GM21381 (cell line): ENCODE data around the gene TACC2.
"Not testable (repeated sequence)": the region's sequence is repeated elsewhere in the genome, so short reads cannot be mapped to it uniquely, and the experiment has no call there.

ENCODE experiments used
- ATAC-seq: cut with Tn5 transposase; IDR thresholded peaks from one replicate; pipeline ENCODE4 v1.9.1; 2021; ENCODE audit warnings: mild to moderate bottlenecking, moderate library complexity; ENCODE audit not compliant: unreplicated experiment

The TACC2 gene

DNA sequence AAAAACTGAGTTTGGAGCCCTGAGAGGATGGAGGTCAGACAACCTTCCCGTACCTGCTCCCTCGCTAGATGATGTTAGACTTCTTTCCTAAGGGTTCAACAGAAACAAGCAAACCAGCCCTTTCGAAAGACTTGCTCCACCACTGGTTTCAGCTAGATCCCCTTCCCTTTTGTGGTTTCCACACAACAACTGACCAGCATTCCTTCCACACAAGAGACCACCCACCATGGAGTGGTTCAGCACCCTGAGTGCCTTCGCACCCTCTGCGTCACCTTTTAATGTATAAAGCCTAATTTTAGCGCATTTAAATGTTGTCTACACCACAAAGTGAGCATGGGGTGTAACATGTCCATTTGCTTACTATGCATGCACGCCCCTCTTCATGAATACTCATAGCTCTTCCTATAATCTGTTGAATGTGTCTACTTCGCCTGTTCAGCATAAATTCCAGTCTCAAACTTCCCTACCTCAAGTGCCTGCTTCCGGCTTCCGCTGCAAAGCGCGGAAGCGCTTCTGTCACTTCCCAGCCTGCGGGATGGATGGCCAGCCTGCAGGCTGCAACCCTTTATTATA is 69.0 kb downstream of the TACC2 start:
- ATAC-seq = no peak

DNA sequence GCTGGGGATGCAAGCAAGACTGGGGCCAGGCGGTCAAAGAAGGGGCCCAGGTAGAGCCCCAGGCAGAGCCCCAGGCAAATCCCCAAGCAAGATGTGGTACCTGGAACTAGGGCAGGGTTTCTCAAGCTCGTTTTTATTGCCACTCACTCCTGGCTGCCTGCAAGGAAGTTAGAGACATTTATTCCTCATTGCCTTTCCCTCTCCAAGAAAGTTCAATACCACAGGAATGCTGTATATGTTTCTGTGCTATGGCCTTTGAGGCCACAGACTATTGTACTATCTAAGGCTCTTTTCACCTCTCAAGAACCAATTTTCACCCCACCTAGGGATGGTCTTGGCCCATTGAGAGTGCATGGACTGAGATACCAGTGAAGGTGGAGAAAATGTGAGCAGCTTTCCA is 71.3 kb downstream of the TACC2 start:
- no peak for ATAC-seq

DNA sequence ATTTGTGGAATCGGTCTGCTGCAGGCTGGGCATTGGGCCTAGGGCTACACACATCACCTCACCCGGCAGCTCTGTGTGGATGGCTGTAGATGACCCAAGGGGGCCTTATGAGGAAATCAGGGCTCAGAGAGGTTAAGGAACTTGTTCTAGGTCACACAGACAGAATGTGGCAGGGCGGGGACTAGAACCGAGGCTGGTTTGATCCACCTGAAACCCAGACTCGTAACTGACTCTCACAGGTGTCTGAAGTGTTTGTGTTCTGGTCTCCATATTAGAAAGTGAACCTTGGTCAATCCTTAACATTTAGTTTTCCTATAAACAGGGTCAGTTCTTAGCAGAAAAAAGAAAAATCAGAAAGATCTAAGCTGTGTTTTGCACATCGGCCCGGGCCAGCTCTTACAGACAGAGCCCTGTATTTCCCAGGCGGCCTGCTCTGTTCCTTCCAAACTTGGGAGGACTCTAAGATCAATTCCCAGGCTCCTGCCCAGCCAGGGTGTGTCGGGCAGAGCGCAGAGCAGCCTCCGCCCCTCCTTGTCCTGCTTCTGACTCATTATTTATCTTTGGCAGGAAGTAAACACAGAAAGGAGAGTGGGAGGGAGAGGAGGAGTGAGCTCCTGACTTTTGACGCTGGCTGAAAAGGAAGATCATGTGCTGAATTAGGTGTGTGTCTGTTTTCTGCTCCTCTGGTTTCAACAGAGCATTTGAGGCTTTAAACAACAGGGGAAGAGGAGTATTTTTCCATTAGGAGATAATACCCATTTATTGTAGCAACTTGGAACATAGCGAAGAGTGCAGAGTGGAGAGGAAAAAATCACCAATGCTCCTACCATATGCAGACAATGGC is 74.1 kb downstream of the TACC2 start:
- no peak for ATAC-seq

DNA sequence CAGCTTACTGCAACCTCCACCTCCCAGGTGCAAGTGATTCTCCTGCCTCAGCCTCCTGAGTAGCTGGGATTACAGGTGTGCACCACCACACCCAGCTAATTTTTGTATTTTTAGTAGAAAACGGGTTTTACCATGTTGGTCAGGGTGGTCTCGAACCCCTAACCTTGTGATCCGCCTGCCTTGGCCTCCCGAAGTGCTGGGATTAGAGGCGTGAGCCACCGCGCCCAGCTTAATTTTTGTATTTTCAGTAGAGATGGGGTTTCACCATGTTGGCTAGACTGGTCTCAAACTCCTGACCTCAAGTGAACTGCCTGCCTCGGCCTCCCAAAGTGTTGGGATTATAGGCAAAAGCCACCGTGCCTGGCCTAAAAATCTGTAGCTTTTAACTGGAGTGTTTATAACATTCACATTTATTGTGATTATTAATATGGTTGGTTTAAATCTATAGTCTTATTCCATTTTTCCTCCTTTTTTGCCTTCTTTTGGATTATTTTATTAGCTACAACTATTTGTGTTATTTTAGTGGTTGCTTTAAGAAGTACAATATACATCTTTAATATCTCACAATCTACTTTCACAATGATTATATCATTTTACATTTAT is 77.5 kb downstream of the TACC2 start:
- not testable (repeated sequence) for ATAC-seq

DNA sequence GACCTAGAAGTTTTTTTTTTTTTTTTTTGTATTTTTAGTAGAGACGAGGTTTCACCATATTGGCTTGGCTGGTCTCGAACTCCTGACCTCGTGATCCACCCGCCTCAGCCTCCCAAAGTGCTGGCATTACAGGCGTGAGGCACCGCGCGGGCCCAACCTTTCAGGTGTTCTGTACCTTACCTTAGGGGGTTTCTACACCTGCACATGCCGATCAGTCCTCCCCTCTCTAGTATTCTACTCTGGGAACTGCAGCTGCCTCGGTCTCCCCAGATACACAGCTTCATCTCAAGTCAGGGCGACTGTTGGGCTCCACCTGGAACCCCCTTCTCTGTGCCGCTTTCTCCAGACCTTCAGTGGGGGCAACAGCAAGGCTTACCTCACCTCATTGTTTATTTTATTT is 79.9 kb downstream of the TACC2 start:
- no peak for ATAC-seq

DNA sequence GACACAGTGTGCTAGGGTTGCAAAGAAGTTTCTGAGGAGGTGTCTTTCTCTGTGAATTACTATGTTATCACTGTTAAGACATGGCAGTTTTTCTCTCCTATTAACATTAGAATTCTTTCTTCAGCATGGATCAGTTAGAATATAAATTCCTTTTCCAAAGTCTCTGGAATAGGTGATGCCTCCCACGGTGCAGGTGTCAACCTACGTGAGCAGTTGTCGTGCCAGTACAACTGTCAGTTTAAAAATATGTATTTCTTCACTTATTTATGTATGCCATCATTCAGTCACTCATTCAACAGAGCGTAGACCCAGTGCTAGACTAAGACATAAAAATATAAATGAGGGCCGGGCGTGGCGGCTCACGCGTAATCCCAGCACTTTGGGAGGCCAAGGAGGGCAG is 83.5 kb downstream of the TACC2 start:
- ATAC-seq = no peak

DNA sequence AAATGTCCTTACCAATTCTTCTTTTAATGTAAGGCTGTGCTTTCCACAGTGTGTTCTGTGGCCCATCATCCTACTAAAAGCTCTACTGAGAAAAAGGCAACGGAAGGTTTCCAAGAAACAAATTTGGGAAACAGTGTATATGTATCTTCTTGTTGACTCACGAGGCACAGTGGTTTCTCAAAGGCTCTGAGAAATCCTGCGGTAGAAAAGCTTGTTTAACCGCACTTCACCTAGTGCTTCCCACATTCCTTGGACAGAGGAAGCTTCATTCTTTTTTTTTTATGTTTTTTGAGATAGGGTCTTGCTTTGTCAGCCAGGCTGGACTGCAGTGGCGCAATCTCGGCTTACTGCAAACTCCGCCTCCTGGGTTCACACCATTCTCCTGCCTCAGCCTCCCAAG is 84.5 kb downstream of the TACC2 start:
- no peak for ATAC-seq

DNA sequence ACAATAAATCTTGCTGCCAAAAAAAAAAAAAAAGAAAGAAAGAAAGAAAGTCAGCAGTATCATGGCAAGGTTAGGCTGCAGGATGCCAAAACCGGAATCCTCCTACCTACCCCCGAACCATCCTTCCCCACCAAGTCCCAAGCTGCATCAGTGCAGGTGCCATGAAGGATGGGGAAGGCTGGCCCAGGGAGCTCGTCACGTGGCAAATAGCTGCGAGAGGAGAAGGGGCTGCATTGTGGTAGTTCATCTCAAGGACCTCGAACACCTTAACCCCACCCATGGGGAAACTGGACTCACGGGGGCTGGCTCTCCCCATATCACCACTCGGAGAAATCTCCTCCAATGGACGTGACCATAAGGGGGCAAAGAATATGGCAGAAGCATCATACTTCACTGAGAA is 86.2 kb downstream of the TACC2 start:
- no peak for ATAC-seq

DNA sequence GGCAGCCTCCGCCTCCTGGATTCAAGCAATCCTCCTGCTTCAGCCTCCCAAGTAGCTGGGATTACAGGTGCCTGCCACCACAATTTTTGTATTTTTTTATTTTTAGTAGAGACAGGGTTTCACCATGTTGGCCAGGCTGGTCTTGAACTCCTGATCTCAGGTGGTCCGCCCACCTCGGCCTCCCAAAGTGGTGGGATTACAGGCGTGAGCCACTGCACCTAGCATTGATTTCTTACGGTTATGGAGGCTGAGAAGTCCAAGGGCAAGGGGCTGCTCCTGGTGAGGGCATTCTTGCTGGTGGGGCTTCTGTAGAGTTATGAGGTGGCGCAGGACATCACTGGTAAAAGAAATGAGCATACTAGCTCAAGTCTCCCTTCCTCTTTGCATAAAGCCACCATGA is 86.9 kb downstream of the TACC2 start:
- ATAC-seq = not testable (repeated sequence)

DNA sequence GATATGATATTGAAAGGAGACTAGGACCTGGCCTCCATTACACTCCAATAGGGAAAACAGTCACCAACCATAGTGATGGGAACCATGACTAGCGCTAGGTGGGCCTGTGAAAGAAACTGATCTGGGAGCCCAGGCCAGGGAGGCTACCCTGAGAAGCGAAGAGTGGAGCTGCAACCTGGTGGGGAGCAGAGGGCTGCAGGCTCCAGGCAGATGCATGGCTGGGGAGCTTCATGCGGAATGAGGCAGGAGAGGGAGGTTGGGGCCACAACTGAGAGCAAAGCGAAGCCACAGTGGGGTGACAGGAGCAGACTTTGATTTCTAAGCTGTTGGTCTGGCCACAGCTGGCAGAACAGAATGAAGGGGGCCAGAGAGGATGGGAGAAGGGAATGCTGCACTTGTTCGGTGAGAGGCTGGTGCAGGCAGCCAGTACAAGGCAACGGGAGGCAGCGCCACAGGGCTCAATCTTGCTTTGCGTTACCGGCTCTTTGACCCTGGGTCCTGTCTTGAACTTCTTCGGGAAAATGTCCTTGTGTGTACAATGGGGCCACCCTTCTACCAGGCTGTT is 88.4 kb downstream of the TACC2 start:
- ATAC-seq = no peak

DNA sequence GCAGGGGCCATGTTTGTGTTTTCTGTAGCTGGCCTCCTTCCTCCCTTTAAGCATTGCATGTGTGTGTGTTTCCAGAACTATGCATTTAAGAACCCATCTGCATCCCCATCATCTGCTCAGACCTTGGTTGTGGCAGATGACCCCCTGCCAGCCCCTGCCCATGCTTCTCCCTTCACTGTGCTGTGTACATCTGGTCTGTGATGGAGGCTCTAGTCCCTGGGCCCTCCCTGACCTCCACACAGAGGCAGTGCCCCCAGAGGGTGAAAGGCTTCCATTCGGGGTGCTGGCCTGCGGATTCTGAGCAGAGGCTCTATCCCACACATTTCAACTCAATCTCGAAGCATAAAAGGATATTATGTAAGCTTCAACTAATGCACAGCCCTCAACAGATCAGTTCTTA is 89.4 kb downstream of the TACC2 start:
- no peak for ATAC-seq

DNA sequence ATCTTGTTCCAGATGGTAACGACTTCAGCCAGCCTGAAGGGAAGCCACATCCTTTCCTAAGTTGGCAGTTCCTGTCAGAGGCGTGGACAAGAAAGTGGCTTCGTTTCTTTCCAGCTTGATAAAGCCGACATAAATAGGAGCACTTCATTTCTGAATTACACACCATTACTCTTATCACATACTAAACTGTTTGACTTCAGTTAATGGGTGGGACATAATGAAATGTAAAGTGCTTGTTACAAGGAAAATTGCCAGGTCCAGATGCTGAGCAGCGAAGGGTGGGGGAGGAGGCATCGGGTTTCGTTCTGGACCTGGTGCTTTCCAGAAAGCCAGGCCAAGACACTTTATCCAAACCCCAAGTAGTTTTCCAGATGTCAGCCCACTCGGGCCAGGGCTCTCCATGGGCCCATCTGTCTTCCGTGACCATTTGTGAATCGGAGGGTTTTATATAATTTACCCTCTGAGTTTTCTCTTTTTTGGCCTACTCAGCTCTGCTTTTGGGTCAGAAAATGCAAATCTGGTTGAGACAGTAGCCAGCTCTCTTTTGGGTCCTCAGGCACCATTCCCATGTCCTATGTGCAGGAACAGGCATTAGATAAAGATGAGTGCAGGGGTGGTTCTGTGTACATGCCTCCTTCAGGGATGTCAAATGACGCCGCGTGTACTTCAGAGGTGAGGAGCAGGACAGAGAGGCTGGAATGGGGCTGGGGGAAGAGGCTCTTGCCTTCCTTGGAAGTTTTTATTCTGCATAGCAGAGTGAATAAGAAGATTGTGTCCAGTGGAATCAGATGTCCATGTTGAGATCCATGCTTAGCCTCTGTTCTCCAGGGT is 90.2 kb downstream of the TACC2 start:
- ATAC-seq = no peak

DNA sequence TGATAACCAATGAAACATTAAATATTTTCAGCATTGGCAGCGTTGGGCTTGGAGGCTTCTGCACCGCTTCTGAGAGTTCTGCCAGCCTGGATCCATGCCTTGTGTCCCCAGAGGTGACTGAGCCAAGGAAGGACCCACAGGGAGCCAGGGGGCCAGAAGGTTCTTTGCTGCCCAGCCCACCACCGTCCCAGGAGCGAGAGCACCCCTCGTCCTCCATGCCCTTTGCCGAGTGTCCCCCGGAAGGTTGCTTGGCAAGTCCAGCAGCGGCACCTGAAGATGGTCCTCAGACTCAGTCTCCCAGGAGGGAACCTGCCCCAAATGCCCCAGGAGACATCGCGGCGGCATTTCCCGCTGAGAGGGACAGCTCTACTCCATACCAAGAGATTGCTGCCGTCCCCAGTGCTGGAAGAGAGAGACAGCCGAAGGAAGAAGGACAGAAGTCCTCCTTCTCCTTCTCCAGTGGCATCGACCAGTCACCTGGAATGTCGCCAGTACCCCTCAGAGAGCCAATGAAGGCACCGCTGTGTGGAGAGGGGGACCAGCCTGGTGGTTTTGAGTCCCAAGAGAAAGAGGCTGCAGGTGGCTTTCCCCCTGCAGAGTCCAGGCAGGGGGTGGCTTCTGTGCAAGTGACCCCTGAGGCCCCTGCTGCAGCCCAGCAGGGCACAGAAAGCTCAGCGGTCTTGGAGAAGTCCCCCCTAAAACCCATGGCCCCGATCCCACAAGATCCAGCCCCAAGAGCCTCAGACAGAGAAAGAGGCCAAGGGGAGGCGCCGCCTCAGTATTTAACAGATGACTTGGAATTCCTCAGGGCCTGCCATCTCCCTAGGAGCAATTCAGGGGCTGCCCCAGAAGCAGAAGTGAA is 93.9 kb downstream of the TACC2 start:
- ATAC-seq = no peak

DNA sequence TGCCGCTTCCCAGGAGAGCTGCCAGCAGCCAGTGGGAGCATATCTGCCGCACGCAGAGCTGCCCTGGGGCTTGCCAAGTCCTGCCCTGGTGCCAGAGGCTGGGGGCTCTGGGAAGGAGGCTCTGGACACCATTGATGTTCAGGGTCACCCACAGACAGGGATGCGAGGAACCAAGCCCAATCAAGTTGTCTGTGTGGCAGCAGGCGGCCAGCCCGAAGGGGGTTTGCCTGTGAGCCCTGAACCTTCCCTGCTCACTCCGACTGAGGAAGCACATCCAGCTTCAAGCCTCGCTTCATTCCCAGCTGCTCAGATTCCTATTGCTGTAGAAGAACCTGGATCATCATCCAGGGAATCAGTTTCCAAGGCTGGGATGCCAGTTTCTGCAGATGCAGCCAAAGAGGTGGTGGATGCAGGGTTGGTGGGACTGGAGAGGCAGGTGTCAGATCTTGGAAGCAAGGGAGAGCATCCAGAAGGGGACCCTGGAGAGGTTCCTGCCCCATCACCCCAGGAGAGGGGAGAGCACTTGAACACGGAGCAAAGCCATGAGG is 94.6 kb downstream of the TACC2 start:
- ATAC-seq = no peak

DNA sequence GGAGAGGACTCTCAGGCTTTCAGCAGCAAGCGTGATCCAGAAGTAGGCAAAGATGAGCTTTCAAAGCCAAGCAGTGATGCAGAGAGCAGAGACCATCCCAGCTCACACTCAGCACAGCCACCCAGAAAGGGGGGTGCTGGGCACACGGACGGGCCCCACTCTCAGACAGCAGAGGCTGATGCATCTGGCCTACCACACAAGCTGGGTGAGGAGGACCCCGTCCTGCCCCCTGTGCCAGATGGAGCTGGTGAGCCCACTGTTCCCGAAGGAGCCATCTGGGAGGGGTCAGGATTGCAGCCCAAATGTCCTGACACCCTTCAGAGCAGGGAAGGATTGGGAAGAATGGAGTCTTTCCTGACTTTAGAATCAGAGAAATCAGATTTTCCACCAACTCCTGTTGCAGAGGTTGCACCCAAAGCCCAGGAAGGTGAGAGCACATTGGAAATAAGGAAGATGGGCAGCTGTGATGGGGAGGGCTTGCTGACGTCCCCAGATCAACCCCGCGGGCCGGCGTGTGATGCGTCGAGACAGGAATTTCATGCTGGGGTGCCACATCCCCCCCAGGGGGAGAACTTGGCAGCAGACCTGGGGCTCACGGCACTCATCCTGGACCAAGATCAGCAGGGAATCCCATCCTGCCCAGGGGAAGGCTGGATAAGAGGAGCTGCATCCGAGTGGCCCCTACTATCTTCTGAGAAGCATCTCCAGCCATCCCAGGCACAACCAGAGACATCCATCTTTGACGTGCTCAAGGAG is 95.5 kb downstream of the TACC2 start:
- ATAC-seq = no peak

DNA sequence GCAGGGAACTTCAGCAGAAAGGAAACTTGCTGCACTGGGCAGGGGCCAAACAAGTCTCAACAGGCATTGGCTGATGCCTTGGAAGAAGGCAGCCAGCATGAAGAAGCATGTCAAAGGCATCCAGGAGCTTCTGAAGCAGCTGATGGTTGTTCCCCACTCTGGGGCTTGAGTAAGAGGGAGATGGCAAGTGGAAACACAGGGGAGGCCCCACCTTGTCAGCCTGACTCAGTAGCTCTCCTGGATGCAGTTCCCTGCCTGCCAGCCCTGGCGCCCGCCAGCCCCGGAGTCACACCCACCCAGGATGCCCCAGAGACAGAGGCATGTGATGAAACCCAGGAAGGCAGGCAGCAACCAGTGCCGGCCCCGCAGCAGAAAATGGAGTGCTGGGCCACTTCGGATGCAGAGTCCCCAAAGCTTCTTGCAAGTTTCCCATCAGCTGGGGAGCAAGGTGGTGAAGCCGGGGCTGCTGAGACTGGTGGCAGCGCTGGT is 96.5 kb downstream of the TACC2 start:
- no peak for ATAC-seq

DNA sequence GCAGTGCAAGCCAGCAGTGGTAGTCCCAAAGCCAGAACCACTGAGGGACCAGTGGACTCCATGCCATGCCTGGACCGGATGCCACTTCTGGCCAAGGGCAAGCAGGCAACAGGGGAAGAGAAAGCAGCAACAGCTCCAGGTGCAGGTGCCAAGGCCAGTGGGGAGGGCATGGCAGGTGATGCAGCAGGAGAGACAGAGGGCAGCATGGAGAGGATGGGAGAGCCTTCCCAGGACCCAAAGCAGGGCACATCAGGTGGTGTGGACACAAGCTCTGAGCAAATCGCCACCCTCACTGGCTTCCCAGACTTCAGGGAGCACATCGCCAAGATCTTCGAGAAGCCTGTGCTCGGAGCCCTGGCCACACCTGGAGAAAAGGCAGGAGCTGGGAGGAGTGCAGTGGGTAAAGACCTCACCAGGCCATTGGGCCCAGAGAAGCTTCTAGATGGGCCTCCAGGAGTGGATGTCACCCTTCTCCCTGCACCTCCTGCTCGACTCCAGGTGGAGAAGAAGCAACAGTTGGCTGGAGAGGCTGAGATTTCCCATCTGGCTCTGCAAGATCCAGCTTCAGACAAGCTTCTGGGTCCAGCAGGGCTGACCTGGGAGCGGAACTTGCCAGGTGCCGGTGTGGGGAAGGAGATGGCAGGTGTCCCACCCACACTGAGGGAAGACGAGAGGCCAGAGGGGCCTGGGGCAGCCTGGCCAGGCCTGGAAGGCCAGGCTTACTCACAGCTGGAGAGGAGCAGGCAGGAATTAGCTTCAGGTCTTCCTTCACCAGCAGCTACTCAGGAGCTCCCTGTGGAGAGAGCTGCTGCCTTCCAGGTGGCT is 97.7 kb downstream of the TACC2 start:
- no peak for ATAC-seq

DNA sequence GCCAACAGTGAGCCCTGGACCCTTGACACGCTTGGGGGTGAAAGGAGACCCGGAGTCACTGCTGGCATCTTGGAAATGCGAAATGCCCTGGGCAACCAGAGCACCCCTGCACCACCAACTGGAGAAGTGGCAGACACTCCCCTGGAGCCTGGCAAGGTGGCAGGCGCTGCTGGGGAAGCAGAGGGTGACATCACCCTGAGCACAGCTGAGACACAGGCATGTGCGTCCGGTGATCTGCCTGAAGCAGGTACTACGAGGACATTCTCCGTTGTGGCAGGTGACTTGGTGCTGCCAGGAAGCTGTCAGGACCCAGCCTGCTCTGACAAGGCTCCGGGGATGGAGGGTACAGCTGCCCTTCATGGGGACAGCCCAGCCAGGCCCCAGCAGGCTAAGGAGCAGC is 98.5 kb downstream of the TACC2 start:
- no peak for ATAC-seq
